Peyer's patch (tissue), 4 donors: Measurements from ENCODE around the gene LIMS1.

ENCODE experiments used
- POLR2A ChIP-seq, 2 donors: fragments of 450-650 bp; IDR thresholded peaks; one replicate each; pipeline ENCODE4 v1.5.1; 2017; ENCODE audit warnings: antibody characterized with exemption in 2 of 2, mild to moderate bottlenecking in 2 of 2, moderate library complexity in 2 of 2
- TF ChIP-seq, protein P1 (sequence below), 6 experiments: fragments of 450-650 bp in 4 of 6; fragments of 200-600 bp in 2 of 6; sonication (generic) in 1 of 6; IDR thresholded peaks; one replicate each; pipeline ENCODE4 v1.5.1; 2017 to 2019; ENCODE audit warnings: antibody characterized with exemption in 6 of 6, mild to moderate bottlenecking in 3 of 6, moderate library complexity in 1 of 6

DNA sequence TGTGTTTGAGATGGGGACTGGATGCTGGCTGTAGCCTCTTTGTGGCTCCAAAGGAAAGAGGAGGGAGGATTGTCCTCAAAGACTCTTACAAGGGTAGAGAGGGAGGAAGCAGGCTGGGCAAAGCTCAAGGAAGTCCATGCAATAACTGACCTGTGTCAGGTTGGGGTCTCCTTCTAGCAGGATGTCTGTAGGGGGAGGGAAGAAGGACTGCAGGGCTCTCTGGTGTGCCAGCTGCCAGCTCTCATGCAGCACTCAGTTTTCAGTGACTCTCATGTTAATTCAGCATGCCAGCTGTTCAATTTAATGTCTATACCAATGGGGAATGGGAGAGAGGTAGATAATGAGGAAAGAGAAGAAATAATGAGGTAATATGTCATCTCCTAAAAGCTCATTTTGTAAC, 99.7 kb downstream of the LIMS1 start:
- TF ChIP-seq, protein P1, sequence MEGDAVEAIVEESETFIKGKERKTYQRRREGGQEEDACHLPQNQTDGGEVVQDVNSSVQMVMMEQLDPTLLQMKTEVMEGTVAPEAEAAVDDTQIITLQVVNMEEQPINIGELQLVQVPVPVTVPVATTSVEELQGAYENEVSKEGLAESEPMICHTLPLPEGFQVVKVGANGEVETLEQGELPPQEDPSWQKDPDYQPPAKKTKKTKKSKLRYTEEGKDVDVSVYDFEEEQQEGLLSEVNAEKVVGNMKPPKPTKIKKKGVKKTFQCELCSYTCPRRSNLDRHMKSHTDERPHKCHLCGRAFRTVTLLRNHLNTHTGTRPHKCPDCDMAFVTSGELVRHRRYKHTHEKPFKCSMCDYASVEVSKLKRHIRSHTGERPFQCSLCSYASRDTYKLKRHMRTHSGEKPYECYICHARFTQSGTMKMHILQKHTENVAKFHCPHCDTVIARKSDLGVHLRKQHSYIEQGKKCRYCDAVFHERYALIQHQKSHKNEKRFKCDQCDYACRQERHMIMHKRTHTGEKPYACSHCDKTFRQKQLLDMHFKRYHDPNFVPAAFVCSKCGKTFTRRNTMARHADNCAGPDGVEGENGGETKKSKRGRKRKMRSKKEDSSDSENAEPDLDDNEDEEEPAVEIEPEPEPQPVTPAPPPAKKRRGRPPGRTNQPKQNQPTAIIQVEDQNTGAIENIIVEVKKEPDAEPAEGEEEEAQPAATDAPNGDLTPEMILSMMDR (IDR thresholded peaks at IDR 0.05), result no peak
- no peak for TF ChIP-seq POLR2A (IDR thresholded peaks at IDR 0.05)
